Measurements from ENCODE around the gene ARAF. TPM values are rescaled to one million over a fixed set of nuclear protein-coding genes. Genes with fewer than 3 reads are reported as not detected.

The ARAF gene
- total and polyA plus RNA-seq, 2 of the 13 experiments (the other 11 are each of a cell fraction or from before 2014, with no cell fraction given): 18.0 to 33.1 TPM

DNA sequence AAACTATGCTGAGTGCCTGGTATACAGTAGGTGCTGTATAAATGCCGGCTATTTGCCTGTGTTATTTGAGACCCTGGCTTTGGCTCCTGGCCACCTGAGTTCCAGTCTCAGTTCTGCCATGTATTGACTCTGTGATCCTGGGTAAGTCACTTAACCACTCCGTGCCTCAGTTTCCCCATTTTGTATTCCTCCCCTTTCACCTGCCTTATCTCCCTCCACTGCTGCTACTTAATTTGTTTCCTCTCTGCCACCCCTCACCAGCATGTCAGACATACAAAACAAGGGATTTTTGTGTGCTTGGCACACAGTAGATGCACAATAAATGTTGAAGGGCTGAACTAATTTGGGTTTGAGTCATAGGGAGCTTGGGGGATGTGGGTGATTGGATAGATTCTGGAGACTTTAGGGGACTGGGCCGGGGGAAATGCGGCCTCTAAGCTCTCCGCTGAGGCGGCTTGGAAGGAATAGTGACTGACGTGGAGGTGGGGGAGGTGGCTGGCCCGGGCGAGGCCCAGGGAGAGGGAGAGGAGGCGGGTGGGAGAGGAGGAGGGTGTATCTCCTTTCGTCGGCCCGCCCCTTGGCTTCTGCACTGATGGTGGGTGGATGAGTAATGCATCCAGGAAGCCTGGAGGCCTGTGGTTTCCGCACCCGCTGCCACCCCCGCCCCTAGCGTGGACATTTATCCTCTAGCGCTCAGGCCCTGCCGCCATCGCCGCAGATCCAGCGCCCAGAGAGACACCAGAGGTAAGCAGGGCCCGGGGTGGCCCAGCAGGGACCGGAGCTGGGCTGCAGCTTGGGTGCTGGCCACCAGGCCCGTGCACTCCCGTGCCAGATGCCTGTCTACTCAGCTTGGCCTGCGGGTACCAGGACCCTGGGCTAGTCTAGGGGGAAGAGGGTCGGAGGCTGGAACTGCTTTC lies 21.0 kb downstream of the ARAF start, which contains the start of gene TIMP1:
TIMP1 (plus strand) TSS at position 706 of the 917 bp plus-strand sequence. CDS start 980 bp downstream, outside the sequence.
- BruUV-seq (replicated peaks): no TSS peak
- H3K4me3 ChIP-seq (replicated peaks in 1 of 3; ENCODE audit: insufficient read depth in 1 of 3, low read depth in 2 of 3, low read length in 3 of 3): peak within 1 kb of the TSS; percentile 37 to 54 (median 45); a peak in 4 of 6 replicates
- H3K4me1 ChIP-seq (ENCODE audit: insufficient read depth, low read length): peaks cover 23% of the 10 kb centered on the region
- DNase-seq (ENCODE audit: low spot score) (peak; percentile 63), FAIRE-seq (peak; percentile 77), ATAC-seq (peak; percentile 91)
- H4K20me1 ChIP-seq (ENCODE audit: insufficient read depth, low read length): no peaks in the 10 kb centered on the region
- no peak within 1 kb of the TSS for H3K27ac ChIP-seq (ENCODE audit: extremely low read length, insufficient read depth, low read length)
- H3K36me3 ChIP-seq (replicated peaks in 1 of 2; ENCODE audit: control insufficient read depth in 1 of 2, insufficient read depth in 2 of 2, low read length in 2 of 2): no peaks in the 10 kb centered on the region
- ChIA-PET CTCF (ENCODE audit: low intra/inter-chr PET ratio, low total read pairs) (no interaction called here), POLR2A (no interaction called here)
- no peaks in the 10 kb centered on the region for H3K79me2 ChIP-seq (ENCODE audit: insufficient read depth, low read length)
- in situ Hi-C loops (cut with HindIII; ENCODE audit: extremely low pct_ligation_motif_present, low pct_unique_long_range_greater_than_20kb) (no loop called here), intact Hi-C loops (cut with micrococcal nuclease; ENCODE audit: unreplicated experiment) (no loop called here)
- no peaks in the 10 kb centered on the region for H3K9me3 ChIP-seq (ENCODE audit: low read length)
- peak within 1 kb of the TSS; percentile 68 for H3K4me2 ChIP-seq (ENCODE audit: low read depth, low read length)
- H3K27me3 ChIP-seq (ENCODE audit: control insufficient read depth in 1 of 2, insufficient read depth in 2 of 2, low read length in 2 of 2): no peaks in the 10 kb centered on the region; a peak in 2 of 5 replicates
- WGBS (ENCODE audit: low lambda C conversion rate): 0% methylated on average over 6 of the region's 28 CpGs
- no peak within 1 kb of the TSS for H2AFZ ChIP-seq (ENCODE audit: low read length)
- H3K9ac ChIP-seq (ENCODE audit: insufficient read depth, low read depth, low read length): peak within 1 kb of the TSS; percentile 56; the same call in 1 of the 2 replicates
- TF ChIP-seq, protein P1, sequence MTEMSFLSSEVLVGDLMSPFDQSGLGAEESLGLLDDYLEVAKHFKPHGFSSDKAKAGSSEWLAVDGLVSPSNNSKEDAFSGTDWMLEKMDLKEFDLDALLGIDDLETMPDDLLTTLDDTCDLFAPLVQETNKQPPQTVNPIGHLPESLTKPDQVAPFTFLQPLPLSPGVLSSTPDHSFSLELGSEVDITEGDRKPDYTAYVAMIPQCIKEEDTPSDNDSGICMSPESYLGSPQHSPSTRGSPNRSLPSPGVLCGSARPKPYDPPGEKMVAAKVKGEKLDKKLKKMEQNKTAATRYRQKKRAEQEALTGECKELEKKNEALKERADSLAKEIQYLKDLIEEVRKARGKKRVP (CRISPR knock-in tag; IDR thresholded peaks at IDR 0.05): no peak
- peak; percentile 58 for TF ChIP-seq YY1 (IDR thresholded peaks at IDR 0.05; ENCODE audit: insufficient read depth, insufficient replicate concordance, low read depth, low read length)
- no peak for TF ChIP-seq SMAD1 (CRISPR knock-in tag; IDR thresholded peaks at IDR 0.05; ENCODE audit: borderline replicate concordance, low read depth)
- TF ChIP-seq, protein P2, sequence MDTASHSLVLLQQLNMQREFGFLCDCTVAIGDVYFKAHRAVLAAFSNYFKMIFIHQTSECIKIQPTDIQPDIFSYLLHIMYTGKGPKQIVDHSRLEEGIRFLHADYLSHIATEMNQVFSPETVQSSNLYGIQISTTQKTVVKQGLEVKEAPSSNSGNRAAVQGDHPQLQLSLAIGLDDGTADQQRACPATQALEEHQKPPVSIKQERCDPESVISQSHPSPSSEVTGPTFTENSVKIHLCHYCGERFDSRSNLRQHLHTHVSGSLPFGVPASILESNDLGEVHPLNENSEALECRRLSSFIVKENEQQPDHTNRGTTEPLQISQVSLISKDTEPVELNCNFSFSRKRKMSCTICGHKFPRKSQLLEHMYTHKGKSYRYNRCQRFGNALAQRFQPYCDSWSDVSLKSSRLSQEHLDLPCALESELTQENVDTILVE (CRISPR knock-in tag; IDR thresholded peaks at IDR 0.05): no peak
- TF ChIP-seq ZFY (CRISPR knock-in tag; IDR thresholded peaks at IDR 0.05): peak; percentile 47; the same call in 1 of the 2 replicates
- no peak for TF ChIP-seq ERF (CRISPR knock-in tag; IDR thresholded peaks at IDR 0.05)
- no peak for TF ChIP-seq KDM5A (IDR thresholded peaks at IDR 0.05; ENCODE audit: borderline replicate concordance, low read length)
- TF ChIP-seq SAP130 (CRISPR knock-in tag; IDR thresholded peaks at IDR 0.05; ENCODE audit: low read depth): peak; percentile 42
- TF ChIP-seq, protein P3, sequence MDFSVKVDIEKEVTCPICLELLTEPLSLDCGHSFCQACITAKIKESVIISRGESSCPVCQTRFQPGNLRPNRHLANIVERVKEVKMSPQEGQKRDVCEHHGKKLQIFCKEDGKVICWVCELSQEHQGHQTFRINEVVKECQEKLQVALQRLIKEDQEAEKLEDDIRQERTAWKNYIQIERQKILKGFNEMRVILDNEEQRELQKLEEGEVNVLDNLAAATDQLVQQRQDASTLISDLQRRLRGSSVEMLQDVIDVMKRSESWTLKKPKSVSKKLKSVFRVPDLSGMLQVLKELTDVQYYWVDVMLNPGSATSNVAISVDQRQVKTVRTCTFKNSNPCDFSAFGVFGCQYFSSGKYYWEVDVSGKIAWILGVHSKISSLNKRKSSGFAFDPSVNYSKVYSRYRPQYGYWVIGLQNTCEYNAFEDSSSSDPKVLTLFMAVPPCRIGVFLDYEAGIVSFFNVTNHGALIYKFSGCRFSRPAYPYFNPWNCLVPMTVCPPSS (IDR thresholded peaks at IDR 0.05): no peak
- no peak for TF ChIP-seq ZNF501 (CRISPR knock-in tag; IDR thresholded peaks at IDR 0.05)
- TF ChIP-seq ZNF326 (CRISPR knock-in tag; IDR thresholded peaks at IDR 0.05; ENCODE audit: borderline replicate concordance): no peak
- TF ChIP-seq CENPX (CRISPR knock-in tag; IDR thresholded peaks at IDR 0.05): no peak
- TF ChIP-seq ARID2 (CRISPR knock-in tag; IDR thresholded peaks at IDR 0.05; ENCODE audit: borderline replicate concordance): no peak
- peak; percentile 77 for TF ChIP-seq HNRNPLL (IDR thresholded peaks at IDR 0.05; ENCODE audit: low read depth, low read length, poor library complexity, severe bottlenecking)
- TF ChIP-seq KLF13 (CRISPR knock-in tag; IDR thresholded peaks at IDR 0.05): no peak
- TF ChIP-seq, protein P4, sequence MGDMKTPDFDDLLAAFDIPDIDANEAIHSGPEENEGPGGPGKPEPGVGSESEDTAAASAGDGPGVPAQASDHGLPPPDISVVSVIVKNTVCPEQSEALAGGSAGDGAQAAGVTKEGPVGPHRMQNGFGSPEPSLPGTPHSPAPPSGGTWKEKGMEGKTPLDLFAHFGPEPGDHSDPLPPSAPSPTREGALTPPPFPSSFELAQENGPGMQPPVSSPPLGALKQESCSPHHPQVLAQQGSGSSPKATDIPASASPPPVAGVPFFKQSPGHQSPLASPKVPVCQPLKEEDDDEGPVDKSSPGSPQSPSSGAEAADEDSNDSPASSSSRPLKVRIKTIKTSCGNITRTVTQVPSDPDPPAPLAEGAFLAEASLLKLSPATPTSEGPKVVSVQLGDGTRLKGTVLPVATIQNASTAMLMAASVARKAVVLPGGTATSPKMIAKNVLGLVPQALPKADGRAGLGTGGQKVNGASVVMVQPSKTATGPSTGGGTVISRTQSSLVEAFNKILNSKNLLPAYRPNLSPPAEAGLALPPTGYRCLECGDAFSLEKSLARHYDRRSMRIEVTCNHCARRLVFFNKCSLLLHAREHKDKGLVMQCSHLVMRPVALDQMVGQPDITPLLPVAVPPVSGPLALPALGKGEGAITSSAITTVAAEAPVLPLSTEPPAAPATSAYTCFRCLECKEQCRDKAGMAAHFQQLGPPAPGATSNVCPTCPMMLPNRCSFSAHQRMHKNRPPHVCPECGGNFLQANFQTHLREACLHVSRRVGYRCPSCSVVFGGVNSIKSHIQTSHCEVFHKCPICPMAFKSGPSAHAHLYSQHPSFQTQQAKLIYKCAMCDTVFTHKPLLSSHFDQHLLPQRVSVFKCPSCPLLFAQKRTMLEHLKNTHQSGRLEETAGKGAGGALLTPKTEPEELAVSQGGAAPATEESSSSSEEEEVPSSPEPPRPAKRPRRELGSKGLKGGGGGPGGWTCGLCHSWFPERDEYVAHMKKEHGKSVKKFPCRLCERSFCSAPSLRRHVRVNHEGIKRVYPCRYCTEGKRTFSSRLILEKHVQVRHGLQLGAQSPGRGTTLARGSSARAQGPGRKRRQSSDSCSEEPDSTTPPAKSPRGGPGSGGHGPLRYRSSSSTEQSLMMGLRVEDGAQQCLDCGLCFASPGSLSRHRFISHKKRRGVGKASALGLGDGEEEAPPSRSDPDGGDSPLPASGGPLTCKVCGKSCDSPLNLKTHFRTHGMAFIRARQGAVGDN (CRISPR knock-in tag; IDR thresholded peaks at IDR 0.05): peak; percentile 53
